NCI-H1694 (cell line): ENCODE results near the gene AMMECR1L.
"Not testable (repeated sequence)": the region's sequence is repeated elsewhere in the genome, so short reads cannot be mapped to it uniquely, and the experiment has no call there.

ENCODE experiments used
- DNase-seq: peaks from one replicate; lab custom pipeline; 2025; lab: John Stamatoyannopoulos, UW

Gene AMMECR1L

DNA sequence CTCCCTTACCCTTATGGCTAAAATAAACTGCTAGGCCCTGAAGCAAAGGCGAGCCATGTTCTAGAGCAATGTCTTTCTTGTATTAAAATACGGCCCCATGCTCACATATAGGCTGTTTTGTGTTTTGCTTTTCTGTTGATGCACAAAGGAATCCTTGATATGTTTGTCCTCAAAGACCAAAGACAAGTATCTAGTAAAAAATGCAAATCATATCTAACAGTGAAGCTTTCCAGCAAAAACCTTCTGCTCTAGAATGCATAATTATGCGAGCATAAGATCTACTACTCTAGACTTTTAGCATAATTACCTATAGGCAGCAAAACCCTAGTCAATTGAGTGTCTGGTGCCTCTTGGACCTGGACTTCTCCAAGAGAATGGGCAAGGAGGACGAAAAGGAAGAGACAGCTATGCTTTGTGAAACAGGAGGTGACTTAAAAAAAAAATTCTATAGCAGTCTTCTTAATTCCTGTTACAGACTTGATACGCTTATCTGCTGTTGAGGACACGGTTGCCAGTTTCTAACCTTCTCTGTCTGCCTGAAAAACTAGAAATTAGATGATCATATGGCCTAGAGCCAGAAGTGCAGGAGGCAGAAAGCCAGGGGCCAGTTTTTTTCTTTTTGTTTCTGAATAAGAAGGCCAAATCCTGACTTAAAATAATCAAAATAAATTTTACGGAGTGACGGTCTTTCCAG is 1.5 kb upstream of the AMMECR1L start:
- DNase-seq, result no peak

- DNase-seq, result not testable (repeated sequence)
Observed at GRCh38 chr2:127886593-127886935, 808 bp upstream of the AMMECR1L start.

- not testable (repeated sequence) for DNase-seq
Observed at GRCh38 chr2:127884861-127885740, 655 bp downstream of the AMMECR1L start.

GRCh38 chr2:127884436-127884835 is 1.3 kb downstream of the AMMECR1L start:
- no peak for DNase-seq

- no peak for DNase-seq
Observed at GRCh38 chr2:127879899-127880298, 5.9 kb downstream of the AMMECR1L start.

DNA sequence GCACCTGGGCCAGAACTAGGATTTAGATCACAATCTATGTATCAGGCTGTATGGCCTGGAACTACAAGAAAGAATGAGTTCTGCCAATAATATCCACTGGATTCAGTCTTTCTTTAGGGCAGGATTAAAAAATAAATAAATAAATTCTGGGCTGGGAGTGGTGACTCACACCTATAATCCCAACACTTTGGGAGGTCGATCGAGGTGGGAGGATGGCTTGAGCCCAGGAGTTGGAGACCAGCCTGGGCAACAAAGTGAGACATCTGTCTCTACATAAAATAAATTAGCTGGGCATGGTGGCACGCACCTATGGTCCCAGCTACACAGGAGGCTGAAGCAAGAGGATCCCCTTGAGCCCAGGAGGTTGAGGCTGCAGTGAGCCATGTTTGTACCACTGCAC is 8.1 kb downstream of the AMMECR1L start:
- no peak for DNase-seq

- no peak for DNase-seq
Observed at GRCh38 chr2:127877136-127877535, 8.6 kb downstream of the AMMECR1L start.

GRCh38 chr2:127874378-127875269 is 11.1 kb downstream of the AMMECR1L start:
- no peak for DNase-seq

GRCh38 chr2:127873707-127874303 is 12.0 kb downstream of the AMMECR1L start:
- no peak for DNase-seq

DNA sequence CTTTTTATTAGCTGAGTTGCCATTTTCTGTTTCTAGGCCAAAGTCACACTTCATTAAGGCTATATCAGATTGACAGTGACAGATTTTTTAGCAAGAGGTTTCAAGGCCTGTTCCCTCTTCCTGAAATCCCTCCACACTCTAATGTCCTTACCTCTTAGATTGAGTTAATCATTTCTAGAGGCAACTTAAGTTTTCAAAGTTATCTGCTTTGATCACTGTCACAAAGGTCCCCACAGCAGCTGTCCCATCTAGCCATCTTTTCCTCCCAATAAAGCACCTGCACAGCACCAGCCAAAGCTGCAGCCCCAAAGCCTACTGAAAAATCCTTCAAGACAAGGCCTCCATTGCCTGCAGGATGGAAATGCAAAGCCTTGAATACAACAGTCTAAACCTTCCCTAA is 13.4 kb downstream of the AMMECR1L start:
- no peak for DNase-seq

DNA sequence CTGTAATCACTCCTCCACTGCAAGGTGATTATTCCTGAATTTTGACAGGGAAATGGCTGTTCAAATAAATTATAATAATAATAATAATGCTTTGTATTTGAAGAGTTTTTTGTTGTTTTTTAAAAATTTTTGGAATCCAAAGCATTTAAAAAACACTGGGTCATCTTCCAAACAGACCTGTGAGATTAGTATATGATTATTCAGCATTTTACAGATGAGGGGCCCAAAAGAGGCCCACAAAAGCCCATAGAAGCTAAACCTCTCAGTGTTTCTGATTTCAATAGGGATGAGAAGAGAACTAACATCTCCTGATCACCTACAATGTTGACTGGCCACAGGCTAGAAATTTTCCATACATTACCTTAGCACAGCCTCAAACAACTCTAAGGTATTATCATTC is 19.8 kb downstream of the AMMECR1L start:
- no peak for DNase-seq

GRCh38 chr2:127864877-127865276 is 20.9 kb downstream of the AMMECR1L start:
- DNase-seq, result no peak

DNA sequence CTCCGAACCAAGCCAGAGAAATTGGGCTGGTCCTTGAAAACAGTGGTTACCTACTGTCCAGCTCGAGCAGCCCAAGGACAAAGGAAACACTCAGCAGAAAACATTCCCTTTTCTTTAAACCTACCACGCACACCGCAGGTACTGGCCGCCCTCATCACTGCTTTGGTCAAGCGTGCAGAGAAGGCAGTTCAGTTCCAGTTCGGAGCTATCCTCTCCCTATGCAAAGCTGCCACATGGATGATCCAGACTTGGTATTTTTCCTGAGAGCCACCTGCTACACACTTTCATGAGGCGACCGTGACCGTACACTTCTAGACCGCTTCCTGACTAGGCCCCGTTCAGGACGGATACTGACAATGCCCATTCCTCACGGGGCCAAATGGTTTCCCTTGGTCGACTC is 23.5 kb downstream of the AMMECR1L start:
- DNase-seq, result no peak

DNA sequence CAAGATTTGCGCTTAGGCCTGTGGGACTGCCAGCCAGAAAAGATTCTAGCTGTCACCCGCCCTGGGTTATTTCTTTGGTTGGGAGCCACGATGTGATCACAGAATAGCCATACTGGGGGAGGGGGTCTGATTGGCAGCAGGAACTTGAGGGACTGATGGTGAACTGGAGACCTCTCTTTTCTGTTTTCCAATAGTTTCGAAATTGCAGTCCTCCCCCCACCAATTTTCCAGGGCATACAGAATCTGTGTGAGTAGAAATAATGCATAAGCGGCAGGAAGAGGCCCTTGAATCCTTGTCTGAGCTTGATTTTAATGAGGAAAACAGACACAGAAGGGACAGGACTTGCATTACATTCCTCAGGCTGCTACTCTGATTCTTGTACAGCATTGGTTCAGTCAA is 25.6 kb downstream of the AMMECR1L start:
- DNase-seq, result no peak

- DNase-seq, result no peak
Observed at GRCh38 chr2:127859712-127860085, 26.1 kb downstream of the AMMECR1L start.

DNA sequence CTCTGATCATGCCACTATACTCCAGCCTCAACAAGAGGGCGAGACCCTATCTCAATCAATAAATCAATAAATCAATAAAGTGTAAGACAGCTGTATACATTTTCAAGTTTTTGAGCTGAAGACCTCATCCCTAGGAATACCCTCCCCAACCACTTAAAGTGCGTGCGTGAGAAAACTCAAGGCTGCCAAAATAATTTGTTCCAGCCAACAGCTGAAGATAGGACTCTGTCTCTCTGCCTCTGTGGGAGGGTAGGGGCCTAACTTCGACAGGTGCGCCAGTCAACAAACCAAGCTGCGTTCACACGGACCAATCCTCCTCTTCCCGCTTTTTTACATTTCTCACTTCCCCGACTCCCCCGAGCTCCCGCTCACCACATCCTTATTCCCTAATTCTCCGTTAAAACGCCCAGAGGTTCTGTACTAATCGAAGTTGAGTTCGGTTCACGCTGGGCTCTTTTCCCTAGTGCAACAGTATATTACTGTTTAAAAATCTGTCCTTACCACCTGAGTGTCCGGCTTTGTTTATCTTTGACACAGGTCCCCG is 28.4 kb downstream of the AMMECR1L start:
- DNase-seq, result peak; percentile 14

- no peak for DNase-seq
Observed at GRCh38 chr2:127853671-127854070, 32.1 kb downstream of the AMMECR1L start.

DNA sequence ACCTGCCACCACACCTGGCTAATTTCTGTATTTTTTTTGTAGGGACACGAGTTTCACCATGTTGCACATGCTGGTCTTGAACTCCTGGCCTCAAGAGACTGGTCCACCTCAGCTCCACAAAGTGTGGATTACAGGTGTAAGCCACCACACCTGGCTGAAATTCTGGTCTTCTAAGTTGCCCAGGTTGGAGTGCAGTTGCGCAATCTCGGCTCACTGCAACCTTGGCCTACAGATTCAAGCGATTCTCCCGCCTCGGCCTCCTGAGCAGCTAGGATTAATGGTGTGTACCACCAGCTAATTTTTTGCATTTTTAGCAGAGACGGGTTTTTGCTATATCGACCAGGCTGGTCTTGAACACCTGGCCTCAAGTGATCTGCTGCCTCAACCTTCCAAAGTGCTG is 33.4 kb downstream of the AMMECR1L start:
- no peak for DNase-seq

GRCh38 chr2:127847931-127848330 is 37.8 kb downstream of the AMMECR1L start:
- DNase-seq, result no peak

- DNase-seq, result no peak
Observed at GRCh38 chr2:127844973-127845372, 40.8 kb downstream of the AMMECR1L start.

- no peak for DNase-seq
Observed at GRCh38 chr2:127843677-127844076, 42.1 kb downstream of the AMMECR1L start.
